SK-N-SH (cell line): ENCODE data around the gene ASPN. TPM values are rescaled to one million over a fixed set of nuclear protein-coding genes. Genes with fewer than 3 reads are reported as not detected.

ENCODE experiments used
- CTCF ChIA-PET: fragments of 300-600, 350-600 bp; formaldehyde crosslinking; extraction: SDS; loops from one replicate; lab custom pipeline; 2021; lab: Yijun Ruan, JAX
- POLR2A ChIA-PET: fragments of 350-600 bp; sonication (Branson Sonifier 250); formaldehyde crosslinking; extraction: SDS; loops from one replicate; lab custom pipeline; 2020; ENCODE audit warnings: antibody characterized with exemption, inconsistent platforms; lab: Yijun Ruan, JAX
- DNase-seq: peaks from one replicate; pipeline ENCODE4 v3.0.0; 2012
- H2AFZ ChIP-seq: fragments of 200-600 bp; sonication (generic); 2 replicates; pipeline ENCODE4 v1.8.1; 2016; ENCODE audit warnings: antibody characterized with exemption, mild to moderate bottlenecking, low read depth
- H3F3A ChIP-seq: fragments of 200-600 bp; sonication (generic); replicated peaks from 2 replicates; pipeline ENCODE3; 2016; ENCODE audit warnings: antibody characterized with exemption, mild to moderate bottlenecking; ENCODE audit not compliant: insufficient read depth
- H3K27ac ChIP-seq, 2 experiments: fragments of 200-500 bp in 1 of 2; fragments of 200-600 bp in 1 of 2; sonication (Bioruptor generic) in 1 of 2; sonication (generic), shearing (Covaris generic) in 1 of 2; 2 replicates each; pipeline versions ENCODE4 v1.5.1 to v1.6.1; 2014 to 2016; ENCODE audit warnings: low read depth in 2 of 2, inconsistent platforms in 1 of 2, low read length in 1 of 2, mild to moderate bottlenecking in 1 of 2, mixed read lengths in 1 of 2
- H3K27me3 ChIP-seq: fragments of 200-600 bp; sonication (generic), shearing (Covaris generic); 2 replicates; pipeline ENCODE4 v1.6.1; 2016; ENCODE audit warnings: mixed run types; ENCODE audit not compliant: insufficient read depth
- H3K36me3 ChIP-seq, 2 experiments: fragments of 200-500 bp in 1 of 2; fragments of 200-600 bp in 1 of 2; sonication (Bioruptor generic) in 1 of 2; sonication (generic) in 1 of 2; replicated peaks in 1 of 2; 2 replicates each; pipeline versions ENCODE3 to v1.5.1; 2014 to 2016; ENCODE audit warnings: low read length in 1 of 2, mild to moderate bottlenecking in 1 of 2; ENCODE audit not compliant: insufficient read depth in 2 of 2, control insufficient read depth in 1 of 2
- H3K4me1 ChIP-seq, 2 experiments: fragments of 200-500 bp in 1 of 2; fragments of 200-600 bp in 1 of 2; sonication (Bioruptor generic) in 1 of 2; sonication (generic), shearing (Covaris generic) in 1 of 2; 2 replicates each; pipeline versions ENCODE4 v1.5.1 to v1.6.1; 2014 to 2016; ENCODE audit warnings: low read depth in 1 of 2, low read length in 1 of 2, mixed run types in 1 of 2; ENCODE audit not compliant: insufficient read depth in 2 of 2, control insufficient read depth in 1 of 2
- H3K4me2 ChIP-seq: fragments of 200-600 bp; sonication (generic), shearing (Covaris generic); 2 replicates; pipeline ENCODE4 v1.6.1; 2017; ENCODE audit warnings: mixed run types
- H3K4me3 ChIP-seq, 2 experiments: fragments of 200-500 bp in 1 of 2; fragments of 200-600 bp in 1 of 2; sonication (Bioruptor generic) in 1 of 2; sonication (generic), shearing (Covaris generic) in 1 of 2; 2 replicates each; pipeline versions ENCODE4 v1.5.1 to v1.8.1; 2014 to 2016; ENCODE audit warnings: low read depth in 2 of 2, inconsistent platforms in 1 of 2, low read length in 1 of 2, mild to moderate bottlenecking in 1 of 2, mixed read lengths in 1 of 2, moderate library complexity in 1 of 2
- H3K79me2 ChIP-seq: fragments of 200-600 bp; sonication (generic); 2 replicates; pipeline ENCODE4 v1.8.1; 2017; ENCODE audit warnings: mild to moderate bottlenecking; ENCODE audit not compliant: insufficient read depth
- H3K9ac ChIP-seq: fragments of 200-600 bp; sonication (generic); 2 replicates; pipeline ENCODE4 v1.6.1; 2017; ENCODE audit warnings: mixed run types
- H3K9me2 ChIP-seq: fragments of 200-600 bp; sonication (generic); 2 replicates; pipeline ENCODE4 v1.6.1; 2017; ENCODE audit warnings: mixed run types
- H3K9me3 ChIP-seq: fragments of 200-600 bp; sonication (generic); 2 replicates; pipeline ENCODE4 v1.6.1; 2017; ENCODE audit warnings: mixed run types, mild to moderate bottlenecking, moderate library complexity
- H4K20me1 ChIP-seq: fragments of 200-600 bp; sonication (generic); 2 replicates; pipeline ENCODE4 v1.6.1; 2017; ENCODE audit warnings: mild to moderate bottlenecking, mixed run types; ENCODE audit not compliant: insufficient read depth
- CHD2 ChIP-seq: fragments of 150-350 bp; IDR thresholded peaks from 2 replicates; pipeline ENCODE4 v1.6.1; 2018; ENCODE audit warnings: low read length; ENCODE audit not compliant: partially characterized antibody
- EP300 ChIP-seq, 2 experiments: IDR thresholded peaks; 2 replicates each; pipeline versions ENCODE4 v1.4.0 to v1.6.1; 2012; ENCODE audit warnings: borderline replicate concordance in 1 of 2, low read depth in 1 of 2, low read length in 1 of 2
- EZH2phosphoT487 ChIP-seq: fragments of 200-600 bp; sonication (generic); IDR thresholded peaks from 2 replicates; pipeline ENCODE4 v1.6.1; 2017; ENCODE audit warnings: low read depth, mixed run types, mild to moderate bottlenecking, antibody characterized with exemption, moderate library complexity, borderline replicate concordance
- FOSL2 ChIP-seq: IDR thresholded peaks from 2 replicates; pipeline ENCODE4 v1.4.0; 2012; ENCODE audit warnings: low read depth, mild to moderate bottlenecking, moderate library complexity, borderline replicate concordance
- FOXM1 ChIP-seq: IDR thresholded peaks from 2 replicates; pipeline ENCODE4 v1.4.0; 2012; ENCODE audit warnings: low read depth, mild to moderate bottlenecking
- GABPA ChIP-seq: IDR thresholded peaks from 2 replicates; pipeline ENCODE4 v1.4.0; 2012; ENCODE audit warnings: low read depth, mild to moderate bottlenecking
- JUND ChIP-seq: IDR thresholded peaks from 2 replicates; pipeline ENCODE4 v1.4.0; 2012
- MAX ChIP-seq: IDR thresholded peaks from 2 replicates; pipeline ENCODE4 v1.4.0; 2012; ENCODE audit warnings: low read depth
- MEF2A ChIP-seq: IDR thresholded peaks from 2 replicates; pipeline ENCODE4 v1.4.0; 2012; ENCODE audit warnings: low read depth, borderline replicate concordance
- MXI1 ChIP-seq: IDR thresholded peaks from 2 replicates; pipeline ENCODE4 v1.6.1; 2012; ENCODE audit warnings: mild to moderate bottlenecking, low read depth, low read length, improper control_type of control experiment
- NFIC ChIP-seq: IDR thresholded peaks from 2 replicates; pipeline ENCODE4 v1.4.0; 2012; ENCODE audit warnings: borderline replicate concordance
- POLR2AphosphoS5 ChIP-seq: IDR thresholded peaks from 2 replicates; pipeline ENCODE4 v1.6.1; 2012; ENCODE audit warnings: low read depth, low read length
- RAD21 ChIP-seq: IDR thresholded peaks from 2 replicates; pipeline ENCODE4 v1.6.1; 2012; ENCODE audit warnings: mild to moderate bottlenecking, low read length
- RCOR1 ChIP-seq: fragments of 150-350 bp; IDR thresholded peaks from 2 replicates; pipeline ENCODE4 v1.6.1; 2017; ENCODE audit warnings: antibody characterized with exemption, low read length
- RFX5 ChIP-seq: IDR thresholded peaks from 2 replicates; pipeline ENCODE4 v1.6.1; 2012; ENCODE audit warnings: mild to moderate bottlenecking, improper control_type of control experiment, low read length
- SMC3 ChIP-seq: IDR thresholded peaks from 2 replicates; pipeline ENCODE4 v1.6.1; 2012; ENCODE audit warnings: low read depth, low read length, improper control_type of control experiment
- TAF1 ChIP-seq: IDR thresholded peaks from 2 replicates; pipeline ENCODE4 v1.6.1; 2012; ENCODE audit warnings: low read depth, mild to moderate bottlenecking, low read length, moderate library complexity, borderline replicate concordance
- TCF12 ChIP-seq: IDR thresholded peaks from 2 replicates; pipeline ENCODE4 v1.4.0; 2012
- TEAD4 ChIP-seq: IDR thresholded peaks from 2 replicates; pipeline ENCODE4 v1.4.0; 2012; ENCODE audit warnings: mild to moderate bottlenecking, borderline replicate concordance; ENCODE audit not compliant: insufficient read depth
- USF2 ChIP-seq: fragments of 150-350 bp; IDR thresholded peaks from 2 replicates; pipeline ENCODE4 v1.6.1; 2017; ENCODE audit warnings: antibody characterized with exemption, low read length, low read depth, borderline replicate concordance
- WGBS: methylation state at CpG from one replicate; pipeline ENCODE4 v1.1.6; 2017; ENCODE audit warnings: low lambda C conversion rate; 5-methylcytosine and 5-hydroxymethylcytosine counted together
- polyA plus RNA-seq, 3 experiments: library from polyadenylated mRNA; depleted of rRNA; stranded (reverse); fragments of >200 nt; gene quantifications; 2 replicates each; pipeline ENCODE4 v1.2.3, GENCODE V29; 2012
- TF ChIP-seq, protein P1 (sequence below): fragments of 150-350 bp; IDR thresholded peaks from 2 replicates; pipeline ENCODE4 v1.6.1; 2016; ENCODE audit warnings: mild to moderate bottlenecking, low read depth, low read length
- TF ChIP-seq, protein P2 (sequence below): IDR thresholded peaks from 2 replicates; pipeline ENCODE4 v1.4.0; 2012; ENCODE audit warnings: low read depth, borderline replicate concordance

ASPN gene
- polyA plus RNA-seq, 1 of the 3 experiments (the other 2 are of a cell fraction): 0.76 TPM

DNA sequence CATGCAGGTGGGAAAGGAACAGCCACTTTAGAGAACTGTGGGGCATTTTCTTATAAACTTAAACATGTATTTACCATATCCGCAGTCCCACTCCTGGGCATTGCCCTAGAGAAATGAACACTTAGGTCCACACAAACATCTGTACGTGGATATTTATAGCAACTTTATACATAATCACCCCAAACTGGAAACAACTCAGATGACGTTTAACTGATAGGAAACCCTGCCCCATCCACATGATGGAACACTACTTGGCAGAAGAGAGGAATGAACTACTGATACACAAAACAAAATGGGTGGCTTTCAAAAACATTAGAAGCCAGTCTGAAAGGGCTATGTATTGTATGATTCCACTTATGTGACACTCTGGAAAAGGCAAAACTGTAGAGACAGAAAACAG is 31.0 kb upstream of the ASPN start (continued):
- no peak for TF ChIP-seq RFX5
- TF ChIP-seq MEF2A: no peak
- TF ChIP-seq NFIC: no peak
- TF ChIP-seq RAD21: no peak
- no peak for TF ChIP-seq TAF1

DNA sequence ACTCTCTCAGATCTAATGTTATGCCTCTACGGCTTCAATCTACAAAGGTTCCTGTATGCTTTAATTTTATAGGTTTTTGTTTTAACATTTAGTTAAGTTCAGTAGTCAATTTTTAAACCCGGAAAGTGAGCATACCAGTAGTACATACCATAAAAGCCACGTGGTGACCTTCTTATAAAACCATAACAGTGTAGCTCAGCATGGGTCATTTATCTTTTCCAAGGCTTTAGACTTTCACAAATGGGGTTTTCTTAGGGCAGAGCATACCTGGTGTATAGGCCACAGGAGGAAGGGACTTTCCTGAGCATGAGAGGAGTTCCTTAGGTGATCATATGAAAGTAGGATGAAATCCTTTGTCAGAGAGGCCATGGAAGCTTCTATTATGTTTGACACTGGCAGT is 30.3 kb upstream of the ASPN start:
- H3K4me3 ChIP-seq: no peak overlapping the region
- no peaks in the 10 kb centered on the region for H3F3A ChIP-seq
- no peak overlapping the region for H3K27ac ChIP-seq
- DNase-seq: no peak
- no peaks in the 10 kb centered on the region for H3K36me3 ChIP-seq
- CTCF ChIA-PET: interaction anchor here (1.0 kb wide), 1 partner anchor 122 kb away, joined by 3 read pairs; no protein-coding TSS in a partner anchor
- 74% methylated on average over 3 of the region's 3 CpGs for WGBS
- no peak overlapping the region for H3K9ac ChIP-seq
- TF ChIP-seq SMC3 (no peak), MAX (no peak)
- TF ChIP-seq, all 33 proteins: peak for 0
- no peak overlapping the region for H2AFZ ChIP-seq
- H3K9me3 ChIP-seq: no peaks in the 10 kb centered on the region
- no peaks in the 10 kb centered on the region for H3K9me2 ChIP-seq
- H3K27me3 ChIP-seq: no peaks in the 10 kb centered on the region
- H4K20me1 ChIP-seq: no peaks in the 10 kb centered on the region
- no peak overlapping the region for H3K4me2 ChIP-seq
- no peaks in the 10 kb centered on the region for H3K79me2 ChIP-seq
- H3K4me1 ChIP-seq: peaks cover 0 to 13% of the 10 kb centered on the region in 2 experiments; a peak in 1 of 4 replicates
- POLR2A ChIA-PET: no interaction called here

- Histone ChIP-seq H2AFZ (no peak overlapping the region), H3K36me3 (no peaks in the 10 kb centered on the region), H3K9me2 (no peaks in the 10 kb centered on the region), H4K20me1 (no peaks in the 10 kb centered on the region), H3K4me3 (no peak overlapping the region), H3K4me1 (peaks cover 13% of the 10 kb centered on the region in 2 experiments; a peak in 2 of 4 replicates), H3K27ac (no peak overlapping the region), H3K9ac (no peak overlapping the region), H3K4me2 (no peak overlapping the region), H3K27me3 (no peaks in the 10 kb centered on the region), H3F3A (peaks cover 15% of the 10 kb centered on the region), H3K79me2 (no peaks in the 10 kb centered on the region), H3K9me3 (no peaks in the 10 kb centered on the region)
- no peak for TF ChIP-seq MXI1
- no peak for TF ChIP-seq SMC3
- TF ChIP-seq, protein P1, sequence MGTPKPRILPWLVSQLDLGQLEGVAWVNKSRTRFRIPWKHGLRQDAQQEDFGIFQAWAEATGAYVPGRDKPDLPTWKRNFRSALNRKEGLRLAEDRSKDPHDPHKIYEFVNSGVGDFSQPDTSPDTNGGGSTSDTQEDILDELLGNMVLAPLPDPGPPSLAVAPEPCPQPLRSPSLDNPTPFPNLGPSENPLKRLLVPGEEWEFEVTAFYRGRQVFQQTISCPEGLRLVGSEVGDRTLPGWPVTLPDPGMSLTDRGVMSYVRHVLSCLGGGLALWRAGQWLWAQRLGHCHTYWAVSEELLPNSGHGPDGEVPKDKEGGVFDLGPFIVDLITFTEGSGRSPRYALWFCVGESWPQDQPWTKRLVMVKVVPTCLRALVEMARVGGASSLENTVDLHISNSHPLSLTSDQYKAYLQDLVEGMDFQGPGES: no peak
- TF ChIP-seq MEF2A: no peak
- TF ChIP-seq CHD2: no peak
- no peak for TF ChIP-seq TEAD4
- TF ChIP-seq RCOR1: no peak
- TF ChIP-seq, protein P2, sequence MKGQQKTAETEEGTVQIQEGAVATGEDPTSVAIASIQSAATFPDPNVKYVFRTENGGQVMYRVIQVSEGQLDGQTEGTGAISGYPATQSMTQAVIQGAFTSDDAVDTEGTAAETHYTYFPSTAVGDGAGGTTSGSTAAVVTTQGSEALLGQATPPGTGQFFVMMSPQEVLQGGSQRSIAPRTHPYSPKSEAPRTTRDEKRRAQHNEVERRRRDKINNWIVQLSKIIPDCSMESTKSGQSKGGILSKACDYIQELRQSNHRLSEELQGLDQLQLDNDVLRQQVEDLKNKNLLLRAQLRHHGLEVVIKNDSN: no peak
- no peak for TF ChIP-seq TCF12
- no peak for TF ChIP-seq GABPA
- no peak for TF ChIP-seq USF2
- TF ChIP-seq FOXM1: no peak
- TF ChIP-seq POLR2AphosphoS5: no peak
- TF ChIP-seq EP300 (IDR thresholded peaks at IDR 0.05; ENCODE audit: borderline replicate concordance in 1 of 2, low read depth in 1 of 2, low read length in 1 of 2): no peak
- TF ChIP-seq JUND: no peak
- no peak for TF ChIP-seq FOSL2
- TF ChIP-seq EZH2phosphoT487: no peak
- ChIA-PET CTCF (no interaction called here), POLR2A (no interaction called here)
- DNase-seq: no peak
Measured at GRCh38 chr9:92510747-92511146, 28.4 kb upstream of the ASPN start.
